HG03342 (cell line): ENCODE measurements around the gene CD47.
A peak's percentile ranks its signal among the peaks of the same experiment; 100 is the strongest.

Experiments
- ATAC-seq: cut with Tn5 transposase; IDR thresholded peaks from one replicate; pipeline ENCODE4 v1.9.1; 2021; ENCODE audit warnings: mild to moderate bottlenecking, moderate library complexity; ENCODE audit not compliant: unreplicated experiment

Gene CD47

DNA sequence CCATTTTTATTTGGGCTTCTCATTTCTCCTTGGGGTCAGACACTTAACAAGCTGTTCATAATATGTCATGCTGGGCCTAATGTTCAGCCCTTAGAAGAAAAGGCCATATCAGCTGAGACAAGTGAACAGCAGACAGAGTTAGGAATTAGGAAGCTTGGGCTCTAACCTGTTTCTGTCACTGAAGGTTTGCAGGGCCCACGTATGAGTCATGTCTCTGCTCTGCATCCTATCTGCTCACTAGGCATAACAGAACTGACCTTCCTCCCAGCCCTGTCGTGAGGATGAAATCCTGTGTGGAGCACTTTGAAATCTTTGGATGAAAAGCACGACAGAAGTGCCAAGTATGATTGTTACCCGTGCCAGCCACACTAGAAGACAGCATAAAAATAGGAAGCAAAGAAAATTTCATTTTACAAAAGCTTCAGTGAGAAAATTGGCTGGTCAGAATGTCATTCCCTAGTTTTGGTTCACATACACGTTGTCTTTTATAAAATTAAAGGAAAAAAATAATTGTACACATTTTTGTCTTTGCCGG lies 26.5 kb upstream of the CD47 start:
- no peak for ATAC-seq

DNA sequence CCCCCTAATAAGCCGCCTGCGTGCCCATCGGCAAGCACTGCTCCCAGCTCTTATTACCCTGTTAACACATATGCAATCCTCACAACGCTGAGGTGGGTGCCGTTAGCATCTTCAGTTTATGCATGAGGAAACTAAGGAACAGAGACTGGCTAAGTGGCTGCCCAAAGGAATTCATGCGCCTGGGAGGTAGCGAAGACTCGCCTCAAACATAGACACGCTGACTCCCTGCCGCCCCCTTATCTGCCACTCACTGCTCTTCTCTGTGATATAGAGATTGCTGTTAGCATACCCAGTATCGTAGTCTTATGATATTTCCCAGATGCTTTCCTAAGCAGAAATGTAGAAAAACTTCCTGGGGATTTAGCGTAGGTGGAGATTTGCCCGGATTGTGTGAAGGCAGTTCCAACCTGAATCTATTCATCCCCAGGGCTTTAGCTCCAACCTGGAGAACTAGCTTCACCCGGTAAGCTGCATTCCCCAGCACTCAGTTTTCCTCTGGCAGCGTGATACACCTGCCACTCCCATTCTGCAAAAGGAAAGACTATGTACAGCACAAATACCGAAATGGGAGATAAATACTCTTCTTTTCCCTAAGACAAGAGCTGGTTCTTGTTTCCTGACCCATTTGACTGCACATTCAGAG lies 23.7 kb upstream of the CD47 start:
- no peak for ATAC-seq

DNA sequence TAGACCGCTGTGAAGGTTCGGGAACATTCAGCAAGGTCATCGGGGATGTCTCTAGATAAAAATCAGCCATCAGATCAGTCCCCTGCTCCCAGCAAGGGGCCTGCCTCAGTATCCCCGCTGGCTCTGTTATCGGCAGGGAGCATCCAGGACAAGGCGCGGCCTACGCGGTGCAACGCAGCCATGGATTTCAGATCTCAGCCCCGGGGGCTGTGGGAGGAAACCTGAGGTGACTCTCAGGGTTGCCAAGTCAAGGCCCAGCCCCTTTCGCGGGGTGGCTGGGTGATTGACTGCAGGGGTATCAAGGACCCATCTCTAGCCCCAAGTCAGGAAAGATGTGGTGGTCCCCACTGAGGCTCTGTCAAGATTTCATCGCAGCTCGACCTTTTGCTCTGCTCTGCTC lies 23.1 kb upstream of the CD47 start:
- no peak for ATAC-seq

DNA sequence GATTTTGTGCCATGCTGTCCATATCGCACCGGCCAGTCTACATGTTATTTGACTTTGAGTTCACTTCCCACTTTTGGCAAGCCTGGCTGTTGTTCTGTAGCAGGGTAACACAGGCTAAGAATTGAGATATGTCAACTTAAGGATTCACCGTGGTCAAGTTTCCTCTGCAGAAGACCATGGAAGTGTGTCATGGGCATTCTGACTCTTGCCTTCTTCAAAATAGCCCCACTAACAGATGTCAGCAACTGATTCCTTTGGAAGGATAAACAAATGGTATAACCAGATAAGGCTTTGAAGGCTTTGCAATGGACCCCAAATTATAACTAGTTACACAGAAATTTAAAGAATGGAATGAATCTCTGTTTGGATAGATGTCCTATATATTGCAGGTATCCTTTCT lies 20.1 kb upstream of the CD47 start:
- ATAC-seq = no peak

DNA sequence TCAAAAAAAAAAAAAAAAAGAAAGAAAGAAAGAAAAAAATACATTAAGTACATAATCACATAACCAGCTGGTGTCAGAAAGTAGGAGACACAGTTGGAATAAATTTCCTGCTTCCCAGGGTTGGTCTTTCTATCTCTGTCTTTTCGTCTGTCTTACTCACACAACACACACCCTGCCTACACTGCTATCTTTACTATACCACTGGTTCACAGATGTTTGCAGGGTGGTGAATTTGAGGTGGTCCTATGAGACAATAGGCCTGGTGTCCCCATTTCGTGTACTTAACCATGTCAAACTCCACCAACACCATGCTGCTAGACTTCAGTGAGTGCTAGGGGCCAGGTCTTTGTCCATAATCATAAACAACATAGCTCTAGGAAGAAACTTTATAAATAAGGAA lies 17.6 kb upstream of the CD47 start:
- no peak for ATAC-seq

DNA sequence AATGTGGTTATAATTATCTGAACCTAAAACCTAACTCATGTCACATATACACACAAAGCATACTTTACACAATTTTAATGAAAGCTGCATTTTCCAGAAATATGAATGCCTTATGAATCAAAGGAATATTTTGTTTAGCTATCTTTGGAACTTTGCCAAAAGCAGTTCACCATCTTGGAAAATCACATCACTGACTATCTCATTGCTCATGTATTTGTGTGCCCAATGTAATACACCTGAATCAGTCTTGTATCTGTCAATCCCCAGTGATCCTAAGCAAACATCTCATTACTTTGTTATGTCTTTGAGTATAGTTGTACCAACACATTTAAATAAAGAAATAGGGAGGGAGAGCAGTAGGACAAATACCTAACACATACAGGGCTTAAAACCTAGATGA lies 15.6 kb upstream of the CD47 start:
- ATAC-seq = no peak

DNA sequence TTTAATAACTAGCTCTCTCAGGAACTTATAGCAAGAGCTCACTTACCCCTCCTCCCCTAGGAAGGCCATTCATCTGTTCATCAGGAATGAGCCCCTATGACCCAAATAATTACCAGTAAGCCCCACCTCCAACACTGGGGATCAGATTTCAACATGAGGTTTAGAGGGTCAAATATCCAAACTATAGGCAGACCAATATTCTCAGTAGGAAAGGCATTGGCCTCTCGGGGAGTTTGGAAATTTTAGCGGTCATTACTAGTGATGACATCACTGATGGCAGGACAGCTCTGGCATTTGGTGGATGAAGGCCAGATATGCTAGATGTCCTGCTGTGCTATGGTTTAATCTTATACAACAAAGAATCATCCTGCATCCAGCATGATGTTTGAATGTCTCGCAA lies 15.2 kb upstream of the CD47 start:
- ATAC-seq = no peak

DNA sequence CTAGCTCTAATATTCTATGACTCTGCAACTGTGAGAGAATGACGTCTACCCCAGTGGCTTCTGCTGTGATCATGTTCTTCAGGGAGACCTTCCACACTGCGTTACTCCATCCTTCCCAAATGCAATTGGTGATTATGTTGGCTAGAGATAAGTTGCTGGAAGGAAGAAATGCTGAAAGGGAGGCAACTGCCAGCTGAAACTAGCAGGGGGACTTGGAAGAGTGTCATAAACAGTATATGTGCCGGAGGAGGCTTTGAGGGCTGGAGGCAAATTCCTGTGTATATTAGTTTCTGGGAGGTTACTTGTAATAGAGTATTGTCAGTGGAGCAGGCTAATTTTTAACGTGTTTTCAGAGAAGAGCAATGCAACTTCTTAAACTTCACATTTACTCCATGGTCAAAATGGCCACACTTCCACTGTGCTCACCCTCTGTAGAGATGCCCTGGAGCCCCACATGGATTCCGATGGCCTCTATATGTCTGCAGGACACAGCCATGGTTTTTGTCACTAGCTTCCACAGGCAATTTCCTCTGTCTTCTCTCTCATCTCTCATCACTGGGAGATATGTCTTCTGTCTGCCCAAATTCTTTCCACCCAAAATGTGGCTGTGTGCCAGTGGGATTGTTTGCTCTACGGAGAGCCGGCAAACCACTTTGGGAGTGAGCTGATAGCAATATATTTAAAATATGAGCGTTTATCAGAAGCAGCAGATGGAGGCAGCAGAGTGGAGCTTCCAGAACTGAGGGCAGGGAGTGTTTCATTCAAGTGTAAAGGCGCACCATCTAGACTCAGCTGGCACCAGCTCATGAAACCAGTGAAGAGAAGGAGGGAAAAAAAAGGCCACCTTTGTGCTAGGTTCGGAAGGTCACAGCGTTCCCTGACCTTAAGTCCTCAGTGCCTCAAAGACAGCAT lies 13.3 kb upstream of the CD47 start:
- ATAC-seq = no peak

DNA sequence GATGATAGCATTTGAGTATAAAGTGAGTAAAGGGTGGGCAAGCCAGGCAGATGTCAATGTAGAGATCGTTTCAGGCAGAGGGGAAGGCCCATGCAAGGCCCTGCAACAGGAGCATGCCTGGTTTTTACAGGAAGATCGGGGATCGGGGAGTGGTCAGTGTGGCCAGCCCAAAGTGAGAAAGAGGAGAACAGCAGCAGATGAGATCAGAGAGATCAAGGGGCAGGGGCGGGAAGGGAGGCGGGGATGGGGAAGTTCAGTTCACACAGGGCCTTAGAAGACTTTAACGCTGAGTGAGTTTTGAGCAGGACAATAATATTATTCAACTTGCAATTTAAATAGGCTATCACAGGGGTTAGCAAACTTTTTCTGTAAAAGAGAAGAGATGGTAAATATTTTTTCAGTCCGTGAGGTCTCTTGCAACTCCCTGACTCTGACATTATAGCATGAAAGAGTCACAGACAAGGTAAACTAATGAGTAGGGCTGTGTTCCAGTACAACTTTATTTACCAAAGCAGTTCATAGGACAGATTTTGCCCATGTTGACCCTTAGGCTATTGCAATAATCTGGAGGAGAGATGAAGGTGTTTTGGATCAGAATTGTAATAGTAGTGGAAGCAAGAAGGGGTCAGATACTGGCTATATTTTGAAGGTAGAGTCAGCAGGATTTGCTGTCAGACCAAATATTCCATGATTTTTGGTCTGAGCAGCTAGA lies 12.4 kb upstream of the CD47 start:
- no peak for ATAC-seq

DNA sequence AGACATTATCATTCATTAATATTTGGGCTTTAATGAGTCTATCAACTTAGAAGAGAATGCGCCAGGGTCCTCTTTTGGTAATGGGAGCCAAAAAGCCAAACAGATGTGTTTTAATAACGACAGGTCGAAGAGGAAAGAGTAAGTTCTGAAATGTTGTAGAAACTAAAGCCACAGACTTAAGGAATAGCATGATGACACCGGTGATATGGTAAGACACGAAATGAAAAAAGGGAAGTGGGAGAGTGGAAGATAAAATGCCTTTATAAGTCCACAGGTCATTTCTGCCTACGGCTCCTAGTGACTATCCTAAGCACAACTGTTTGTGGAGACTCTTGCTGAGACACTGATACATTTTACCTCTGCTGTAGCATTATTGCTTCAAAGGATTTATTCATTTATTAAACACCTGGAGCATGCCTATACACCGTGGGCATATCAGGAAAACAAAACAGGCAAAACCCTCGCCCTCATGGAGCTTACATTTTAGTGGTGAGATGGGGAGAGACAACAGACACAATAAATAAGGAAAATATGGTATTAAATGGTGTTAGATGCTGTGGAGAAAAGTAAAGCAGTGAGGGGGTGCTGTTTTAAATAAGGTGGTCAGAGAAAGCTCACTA lies 11.7 kb upstream of the CD47 start:
- no peak for ATAC-seq

DNA sequence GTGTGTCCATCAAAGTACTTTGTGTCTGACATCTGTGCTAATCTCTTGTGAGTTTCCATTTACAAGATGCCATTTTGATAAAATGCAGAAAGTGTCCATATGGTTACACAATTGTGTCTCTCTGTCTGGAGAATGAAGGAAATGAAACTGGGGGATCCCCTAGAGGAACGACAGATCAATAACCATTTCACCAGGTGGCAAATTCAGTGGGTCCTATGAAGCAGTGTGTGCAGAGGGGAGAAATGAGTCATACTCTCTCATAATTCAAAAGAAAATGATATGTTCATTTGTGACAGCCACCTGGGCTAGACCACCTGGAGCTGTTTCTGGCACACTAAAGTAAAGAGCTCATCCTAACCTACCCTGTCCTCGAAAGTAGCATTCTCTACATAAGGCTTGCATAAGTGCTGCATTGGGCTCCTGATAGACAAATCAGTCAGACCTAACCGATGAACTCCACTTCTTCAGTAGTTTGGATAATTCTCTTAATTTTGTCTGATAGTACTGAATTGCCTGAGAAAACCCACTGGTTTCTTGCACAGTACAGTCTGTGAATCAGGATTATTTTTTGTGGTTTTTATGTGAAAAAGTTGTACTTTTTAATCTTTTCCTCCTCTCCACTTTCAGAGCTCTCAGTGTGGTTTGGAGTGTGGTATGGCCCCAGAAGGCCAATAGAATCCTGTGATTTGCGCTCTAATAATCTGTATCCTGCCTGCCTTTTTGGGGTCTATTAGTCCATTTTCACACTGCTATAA lies 10.3 kb upstream of the CD47 start:
- ATAC-seq = peak; percentile 89

DNA sequence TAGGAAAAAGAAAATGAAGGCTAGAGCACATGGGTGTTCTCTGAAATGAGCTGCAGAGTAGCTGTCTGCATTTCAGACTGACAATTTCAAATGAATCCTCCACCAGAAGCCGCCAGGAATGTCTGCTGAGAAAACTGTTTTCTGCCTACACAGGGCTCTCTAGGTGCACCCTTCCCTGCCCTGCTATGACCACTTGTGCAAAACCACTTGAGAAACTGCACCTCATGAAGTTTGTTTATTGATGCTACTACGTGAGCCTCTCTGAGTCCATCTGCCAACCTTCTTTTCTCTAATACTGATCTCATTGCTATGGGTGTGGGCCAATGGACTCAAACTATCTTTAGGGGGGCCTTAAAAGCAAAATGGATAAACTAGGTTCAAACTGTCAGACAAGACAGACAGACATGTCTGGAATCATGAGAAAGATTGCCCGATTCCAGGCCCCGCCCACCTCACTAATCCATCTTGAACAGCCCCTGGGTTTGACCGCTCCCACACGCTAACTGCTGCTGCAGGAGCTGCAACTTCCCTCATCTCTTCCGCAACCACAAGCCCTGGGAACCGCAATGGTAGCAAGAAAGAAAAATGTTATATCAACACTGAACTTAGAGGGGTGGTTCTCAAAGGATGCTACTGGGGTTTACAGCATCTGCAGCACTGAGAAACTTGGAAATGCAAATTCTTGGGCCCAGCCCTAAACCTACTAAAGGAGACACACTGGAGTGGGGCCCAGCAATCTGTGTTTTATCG lies 9.0 kb upstream of the CD47 start:
- peak; percentile 27 for ATAC-seq

DNA sequence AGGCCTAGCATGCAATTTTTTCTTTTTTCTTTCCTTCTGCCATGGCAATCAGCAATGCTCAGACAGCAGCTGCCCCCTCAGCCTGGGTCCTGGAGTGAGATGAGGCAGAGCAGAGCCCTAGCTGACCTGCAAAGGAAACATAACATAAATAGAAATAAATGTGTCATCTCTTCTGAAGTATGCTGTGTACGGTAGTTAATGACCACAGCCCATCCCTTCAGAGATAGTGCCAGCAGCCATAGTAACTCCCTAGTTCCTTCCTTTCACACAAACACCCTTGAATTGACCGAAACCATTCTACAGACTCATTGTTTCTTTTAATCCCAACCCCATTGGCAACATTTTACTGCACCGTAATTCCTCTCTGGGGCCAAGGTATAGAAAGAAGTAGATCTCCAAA lies 8.4 kb upstream of the CD47 start:
- ATAC-seq = no peak

DNA sequence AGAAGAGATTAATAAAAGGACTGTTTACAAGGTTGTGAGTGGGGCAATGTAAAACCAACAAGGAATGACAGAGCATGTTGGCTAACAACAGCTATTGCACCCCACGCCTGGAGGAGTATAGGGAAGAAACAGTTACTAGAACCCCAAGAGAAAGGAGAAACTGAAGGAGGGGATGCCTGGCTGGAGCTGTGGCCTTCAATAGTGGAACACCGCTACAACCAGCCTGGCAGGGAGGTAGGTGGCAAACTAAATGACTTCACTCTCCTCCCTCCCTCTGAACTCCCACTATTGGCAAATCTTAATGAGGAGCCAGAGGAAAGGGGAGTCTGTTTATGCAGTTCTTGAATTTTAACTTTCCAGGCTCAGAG lies 7.2 kb upstream of the CD47 start:
- ATAC-seq = no peak

DNA sequence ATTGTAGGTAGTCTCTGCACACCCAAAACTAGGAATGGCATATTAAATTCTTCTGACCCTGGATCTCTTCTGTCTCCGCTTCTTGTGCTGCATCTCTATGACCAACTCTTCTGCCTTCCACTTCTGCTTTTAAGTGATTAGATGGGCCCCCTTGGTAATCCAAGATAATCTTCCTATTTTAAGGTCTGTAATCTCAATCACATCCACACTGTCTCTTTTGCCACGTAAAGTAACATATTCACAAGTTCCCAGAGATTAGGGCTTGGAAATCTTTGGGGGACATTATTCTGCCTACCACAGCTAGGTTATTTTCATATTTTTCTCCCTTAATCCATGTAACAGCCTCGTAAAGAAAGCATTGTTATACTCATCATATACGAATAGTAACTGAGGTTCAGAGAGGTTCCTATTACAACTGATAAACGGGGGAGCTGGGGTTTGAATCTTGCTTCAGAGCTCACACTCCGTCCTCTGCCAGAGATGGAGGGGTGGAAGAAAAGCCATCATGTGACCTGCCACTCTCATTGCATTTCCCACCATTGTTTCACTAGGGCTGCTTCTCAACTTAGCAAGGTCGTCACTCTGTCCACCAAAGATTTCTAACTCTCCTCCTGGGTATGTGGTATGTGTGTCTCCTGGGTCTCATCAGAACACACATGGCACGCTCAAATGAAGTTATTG lies 6.6 kb upstream of the CD47 start:
- no peak for ATAC-seq

DNA sequence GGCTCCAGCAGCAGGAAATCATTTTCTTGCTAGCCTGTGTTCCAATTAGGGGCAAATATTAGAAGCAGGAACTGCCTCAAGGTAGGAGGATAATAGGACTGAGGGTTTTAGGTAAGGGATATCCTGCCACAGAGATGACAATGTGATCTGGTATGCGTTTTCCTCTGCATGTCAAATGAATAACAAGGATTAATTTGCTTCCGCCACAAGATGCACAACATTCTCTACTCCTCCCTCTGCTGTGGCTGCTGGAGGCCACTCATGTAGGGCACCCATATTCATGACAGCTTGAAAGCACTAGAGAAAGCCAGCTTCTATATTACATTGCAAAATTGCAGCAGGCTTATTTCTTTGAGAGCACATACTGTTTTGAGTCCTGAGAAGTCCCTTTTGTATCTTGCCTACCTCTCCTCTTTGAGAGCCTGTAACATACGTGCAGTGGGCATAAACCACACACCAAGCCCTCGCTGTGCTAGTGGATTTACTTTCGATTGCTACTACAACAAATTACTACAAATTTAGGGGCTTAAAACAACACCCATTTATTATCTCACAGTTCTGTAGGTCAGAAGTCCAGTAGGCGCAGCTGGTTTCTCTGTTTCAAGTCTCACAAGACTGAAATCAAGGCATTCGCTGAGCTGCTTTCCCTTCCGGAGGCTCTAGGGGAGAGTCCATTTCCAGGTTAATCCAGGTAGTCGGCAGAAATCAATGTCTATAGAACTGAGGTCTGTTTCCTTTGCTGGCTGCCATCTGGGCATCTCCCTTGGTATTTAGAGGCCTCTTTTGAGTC lies 5.9 kb upstream of the CD47 start:
- ATAC-seq = no peak

DNA sequence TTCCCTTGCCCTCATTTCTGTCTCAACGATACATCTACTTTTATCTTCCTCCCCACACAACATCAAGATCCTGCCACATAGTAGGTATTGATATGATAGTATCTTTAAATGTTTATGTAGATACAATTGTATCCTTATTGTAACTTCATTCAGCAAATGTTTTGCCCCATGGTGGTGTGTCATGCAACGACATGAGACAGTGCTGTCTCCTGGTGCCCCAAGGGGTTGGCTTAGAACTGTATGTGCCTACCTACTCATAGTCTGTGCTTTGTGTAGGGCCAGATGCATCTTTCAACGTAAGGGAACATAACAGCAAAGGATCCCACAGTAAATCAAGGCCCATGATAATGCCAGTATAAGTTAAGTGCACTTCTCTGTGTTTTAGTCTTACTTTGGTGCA lies 2.8 kb upstream of the CD47 start:
- ATAC-seq = no peak

DNA sequence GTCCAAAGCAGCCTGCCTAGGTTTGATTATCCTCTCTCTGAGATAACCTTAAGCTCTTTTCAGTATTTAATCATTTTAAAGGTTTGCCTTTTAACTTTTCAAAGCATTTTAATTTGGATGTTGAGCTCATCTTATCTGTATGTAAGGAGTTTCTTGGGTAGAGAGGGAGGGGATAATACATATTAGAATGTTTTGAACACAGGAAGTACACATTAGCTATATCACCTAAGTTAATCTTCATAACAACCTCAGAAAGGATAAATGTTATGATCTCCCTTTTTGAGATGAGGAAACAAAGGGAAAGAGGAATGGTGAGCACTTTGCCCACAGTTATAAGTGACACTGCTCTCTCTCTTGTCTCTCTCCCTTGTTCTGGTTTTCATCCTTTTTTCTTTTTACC lies 2.2 kb upstream of the CD47 start:
- no peak for ATAC-seq

DNA sequence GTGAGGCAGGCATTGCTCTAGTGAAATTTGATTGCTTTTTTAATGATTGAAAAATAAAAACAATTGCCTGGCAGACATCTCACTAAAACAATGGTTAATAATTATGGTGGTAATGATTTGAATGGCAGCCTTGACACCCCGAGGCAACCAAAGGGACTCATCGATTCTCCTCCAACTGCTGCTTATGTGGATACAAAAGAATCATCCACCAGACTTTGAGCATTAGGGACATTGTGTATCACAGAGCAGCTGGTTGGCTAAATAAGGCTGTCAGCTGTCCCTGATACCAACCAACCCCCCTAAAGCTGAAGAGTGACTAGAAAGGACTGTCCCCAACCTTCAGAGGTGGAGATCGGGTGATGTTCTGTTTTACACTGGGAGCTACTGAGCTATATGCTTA lies 1.7 kb upstream of the CD47 start:
- no peak for ATAC-seq
